Measurements from ENCODE around the gene SHC4. TPM values are rescaled to one million over a fixed set of nuclear protein-coding genes. Genes with fewer than 3 reads are reported as not detected.

SHC4 gene
- total and polyA plus RNA-seq, 2 experiments from 2014 or later: 0.43 to 0.45 TPM

DNA sequence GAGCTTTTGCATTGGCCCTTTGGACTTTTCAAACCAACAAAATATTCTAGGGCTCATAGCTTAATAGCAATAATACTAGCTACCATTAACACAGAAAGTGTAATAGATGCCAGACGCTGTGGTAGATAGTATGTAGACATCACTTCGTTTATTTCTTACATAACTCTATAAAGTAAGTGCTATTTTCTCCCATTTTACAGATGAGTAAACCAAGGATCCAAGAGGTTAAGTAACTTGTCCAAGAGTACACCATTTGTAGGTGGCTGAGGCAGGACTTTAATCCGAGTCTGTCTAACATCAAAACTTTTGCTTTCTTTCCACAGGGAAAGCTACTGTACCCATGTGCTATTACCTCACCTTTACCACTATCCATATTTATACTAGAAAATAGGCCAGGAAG, 73.8 kb downstream of the SHC4 start:
- peak overlapping the region; percentile 83 for H3K27ac ChIP-seq
- in situ Hi-C loops (cut with MboI): no loop called here
- 79 to 80% methylated on average over 3 of the region's 3 CpGs for WGBS, 2 experiments (ENCODE audit: low coverage in 1 of 2, low lambda C conversion rate in 2 of 2, missing lambda C conversion rate in 2 of 2)

DNA sequence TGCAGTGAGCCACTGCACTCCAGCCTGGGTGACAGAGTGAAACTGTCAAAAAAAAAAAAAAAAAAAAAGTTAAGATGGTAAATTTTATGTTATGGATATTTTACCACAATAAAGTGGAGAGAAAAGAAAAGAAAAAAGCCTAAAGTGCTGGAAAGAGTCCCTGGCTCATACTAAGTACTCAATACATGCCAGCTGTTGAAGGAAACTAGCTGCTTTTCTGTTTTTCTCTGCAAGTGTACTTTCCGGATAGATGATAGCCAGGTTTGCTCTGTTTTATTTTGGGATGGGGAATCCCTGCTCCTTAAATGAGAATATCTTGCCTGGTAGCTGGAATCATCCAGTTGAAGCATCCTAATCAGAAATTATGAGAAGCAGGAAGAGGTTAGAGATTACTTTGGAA, 74.9 kb downstream of the SHC4 start:
- Histone ChIP-seq H3K9me3 (ENCODE audit: low read depth) (no peaks in the 10 kb centered on the region), H4K20me1 (ENCODE audit: insufficient read depth) (no peaks in the 10 kb centered on the region), H3K4me1 (ENCODE audit: insufficient read depth) (peaks cover 28% of the 10 kb centered on the region), H3K4me3 (peak overlapping the region; percentile 29), H2AFZ (peak overlapping the region; percentile 73), H3K4me2 (ENCODE audit: unreplicated experiment) (peak overlapping the region; percentile 59), H3K27me3 (replicated peaks; ENCODE audit: insufficient read depth) (no peaks in the 10 kb centered on the region), H3K36me3 (ENCODE audit: low read depth) (no peaks in the 10 kb centered on the region), H3K27ac (peak overlapping the region; percentile 83), H3K9ac (peak overlapping the region; percentile 44), H3F3A (ENCODE audit: insufficient read depth) (peaks cover 31% of the 10 kb centered on the region), H3K79me2 (ENCODE audit: insufficient read depth) (no peaks in the 10 kb centered on the region), H3K9me2 (ENCODE audit: insufficient read depth) (no peaks in the 10 kb centered on the region)
- in situ Hi-C loops (cut with MboI): no loop called here
- DNase-seq: peak; percentile 62
- WGBS, 2 experiments (ENCODE audit: low coverage in 1 of 2, low lambda C conversion rate in 2 of 2, missing lambda C conversion rate in 2 of 2): 29% methylated on average over 1 of the region's 1 CpG
- TF ChIP-seq EZH2 (IDR thresholded peaks at IDR 0.05; ENCODE audit: insufficient read depth, poor library complexity, severe bottlenecking) (no peak), EZH2phosphoT487 (IDR thresholded peaks at IDR 0.05; ENCODE audit: insufficient read depth, low read depth) (no peak)

More for the DNA sequence above, 73.8 kb downstream of the SHC4 start:
- Histone ChIP-seq H3K4me2 (ENCODE audit: unreplicated experiment) (no peak overlapping the region), H3K9ac (no peak overlapping the region), H4K20me1 (ENCODE audit: insufficient read depth) (no peaks in the 10 kb centered on the region), H2AFZ (peak overlapping the region; percentile 73), H3K9me2 (ENCODE audit: insufficient read depth) (no peaks in the 10 kb centered on the region), H3K27me3 (replicated peaks; ENCODE audit: insufficient read depth) (no peaks in the 10 kb centered on the region), H3K4me3 (no peak overlapping the region), H3F3A (ENCODE audit: insufficient read depth) (peaks cover 31% of the 10 kb centered on the region), H3K9me3 (ENCODE audit: low read depth) (no peaks in the 10 kb centered on the region), H3K4me1 (ENCODE audit: insufficient read depth) (peaks cover 28% of the 10 kb centered on the region), H3K79me2 (ENCODE audit: insufficient read depth) (no peaks in the 10 kb centered on the region), H3K36me3 (ENCODE audit: low read depth) (no peaks in the 10 kb centered on the region)
- TF ChIP-seq EZH2phosphoT487 (IDR thresholded peaks at IDR 0.05; ENCODE audit: insufficient read depth, low read depth) (no peak), EZH2 (IDR thresholded peaks at IDR 0.05; ENCODE audit: insufficient read depth, poor library complexity, severe bottlenecking) (no peak)
- no peak for DNase-seq

DNA sequence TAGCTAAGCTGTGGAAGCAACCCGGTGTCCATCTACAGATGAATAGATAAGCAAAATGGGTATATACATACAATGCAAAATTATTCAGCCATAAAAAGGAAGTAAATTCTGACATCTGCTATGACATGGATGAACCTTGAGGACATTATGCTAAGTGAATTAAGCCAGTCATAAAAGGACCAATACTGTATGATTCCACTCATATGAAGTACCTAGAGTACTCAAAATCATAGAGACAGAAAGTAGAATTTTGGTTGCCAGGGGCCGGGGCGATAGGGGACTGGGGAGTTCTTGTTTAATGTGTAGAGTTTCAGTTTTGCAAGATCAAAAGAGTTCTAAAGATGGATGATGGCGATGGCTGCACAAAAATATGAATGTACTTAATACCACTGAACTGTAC, 75.5 kb downstream of the SHC4 start:
- 0 out of 2 replicates have a peak overlapping the region, but pooled peaks have one; percentile 17 for H2AFZ ChIP-seq
- TF ChIP-seq EZH2phosphoT487 (IDR thresholded peaks at IDR 0.05; ENCODE audit: insufficient read depth, low read depth) (no peak), EZH2 (IDR thresholded peaks at IDR 0.05; ENCODE audit: insufficient read depth, poor library complexity, severe bottlenecking) (no peak)
- H3K79me2 ChIP-seq (ENCODE audit: insufficient read depth): no peaks in the 10 kb centered on the region
- no peak for DNase-seq
- H3K9ac ChIP-seq: peak overlapping the region; percentile 44; the same call in 1 of the 2 replicates
- H3K9me3 ChIP-seq (ENCODE audit: low read depth): no peaks in the 10 kb centered on the region
- H3K27ac ChIP-seq: peak overlapping the region; percentile 83
- H3K4me2 ChIP-seq (ENCODE audit: unreplicated experiment): no peak overlapping the region
- WGBS, 2 experiments (ENCODE audit: low coverage in 1 of 2, low lambda C conversion rate in 2 of 2, missing lambda C conversion rate in 2 of 2): 91% methylated on average over 4 of the region's 4 CpGs
- H3K36me3 ChIP-seq (ENCODE audit: low read depth): no peaks in the 10 kb centered on the region
- H3K9me2 ChIP-seq (ENCODE audit: insufficient read depth): no peaks in the 10 kb centered on the region
- H4K20me1 ChIP-seq (ENCODE audit: insufficient read depth): no peaks in the 10 kb centered on the region
- in situ Hi-C loops (cut with MboI): no loop called here
- H3F3A ChIP-seq (ENCODE audit: insufficient read depth): peaks cover 31% of the 10 kb centered on the region
- H3K27me3 ChIP-seq (replicated peaks; ENCODE audit: insufficient read depth): no peaks in the 10 kb centered on the region
- no peak overlapping the region for H3K4me3 ChIP-seq
- peaks cover 28% of the 10 kb centered on the region for H3K4me1 ChIP-seq (ENCODE audit: insufficient read depth)

DNA sequence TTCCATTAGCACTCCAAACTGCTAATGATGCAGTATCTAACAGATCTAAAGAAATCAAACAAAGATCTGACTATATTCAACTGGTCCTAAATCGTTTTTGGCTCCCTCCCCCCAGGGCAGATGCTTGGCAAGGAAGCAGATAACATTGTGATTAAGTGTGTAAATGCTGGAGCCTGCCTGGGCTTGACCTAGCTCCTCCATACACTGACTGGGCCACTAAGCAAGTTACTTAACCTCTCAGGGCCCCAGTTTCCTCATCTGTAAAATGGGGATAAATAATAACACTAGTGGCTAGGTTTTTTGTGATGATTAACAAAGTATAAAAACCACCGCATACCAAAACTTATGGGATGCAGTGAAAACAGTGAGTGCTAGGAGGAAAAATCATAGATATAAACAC, 76.6 kb downstream of the SHC4 start:
- Histone ChIP-seq H3K79me2 (ENCODE audit: insufficient read depth) (no peaks in the 10 kb centered on the region), H4K20me1 (ENCODE audit: insufficient read depth) (no peaks in the 10 kb centered on the region), H3F3A (ENCODE audit: insufficient read depth) (peaks cover 31% of the 10 kb centered on the region), H3K36me3 (ENCODE audit: low read depth) (no peaks in the 10 kb centered on the region), H3K27ac (no peak overlapping the region), H3K4me3 (no peak overlapping the region), H3K9ac (no peak overlapping the region), H3K4me1 (ENCODE audit: insufficient read depth) (peaks cover 28% of the 10 kb centered on the region), H3K4me2 (ENCODE audit: unreplicated experiment) (peak overlapping the region; percentile 33), H2AFZ (no peak overlapping the region), H3K27me3 (replicated peaks; ENCODE audit: insufficient read depth) (no peaks in the 10 kb centered on the region), H3K9me3 (ENCODE audit: low read depth) (no peaks in the 10 kb centered on the region), H3K9me2 (ENCODE audit: insufficient read depth) (no peaks in the 10 kb centered on the region)
- TF ChIP-seq EZH2phosphoT487 (IDR thresholded peaks at IDR 0.05; ENCODE audit: insufficient read depth, low read depth) (no peak), EZH2 (IDR thresholded peaks at IDR 0.05; ENCODE audit: insufficient read depth, poor library complexity, severe bottlenecking) (no peak)
- WGBS, 2 experiments (ENCODE audit: low coverage in 1 of 2, low lambda C conversion rate in 2 of 2, missing lambda C conversion rate in 2 of 2): 50 to 52% methylated on average over 2 of the region's 2 CpGs
- in situ Hi-C loops (cut with MboI): no loop called here
- no peak for DNase-seq

DNA sequence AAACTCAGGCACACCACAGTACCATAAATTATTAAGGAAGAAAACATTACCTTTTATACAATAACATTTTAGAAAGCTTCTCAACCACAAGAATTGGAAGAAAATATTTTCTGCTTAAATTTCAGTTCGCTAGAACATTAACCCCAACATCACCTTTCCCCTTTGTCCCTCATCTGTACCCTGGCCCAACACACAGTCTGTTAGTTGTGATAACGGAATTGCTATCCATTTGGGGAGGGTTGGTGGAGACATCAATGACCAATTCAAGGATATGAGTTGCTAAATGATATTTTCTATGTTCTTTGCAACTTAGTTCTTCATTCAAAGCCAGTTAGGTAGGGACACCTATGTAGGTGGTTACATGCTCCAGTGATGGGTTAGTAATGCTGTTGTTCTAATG, 80.0 kb downstream of the SHC4 start:
- TF ChIP-seq EZH2phosphoT487 (IDR thresholded peaks at IDR 0.05; ENCODE audit: insufficient read depth, low read depth) (no peak), EZH2 (IDR thresholded peaks at IDR 0.05; ENCODE audit: insufficient read depth, poor library complexity, severe bottlenecking) (no peak)
- H3K36me3 ChIP-seq (ENCODE audit: low read depth): peaks cover 6% of the 10 kb centered on the region; the same call in 1 of the 2 replicates
- no peaks in the 10 kb centered on the region for H3K9me3 ChIP-seq (ENCODE audit: low read depth)
- H4K20me1 ChIP-seq (ENCODE audit: insufficient read depth): peaks cover 8% of the 10 kb centered on the region; the same call in 1 of the 2 replicates
- no peak overlapping the region for H3K27ac ChIP-seq
- 95 to 97% methylated on average over 2 of the region's 2 CpGs for WGBS, 2 experiments (ENCODE audit: low coverage in 1 of 2, low lambda C conversion rate in 2 of 2, missing lambda C conversion rate in 2 of 2)
- H3K4me2 ChIP-seq (ENCODE audit: unreplicated experiment): no peak overlapping the region
- no peaks in the 10 kb centered on the region for H3K9me2 ChIP-seq (ENCODE audit: insufficient read depth)
- H3F3A ChIP-seq (ENCODE audit: insufficient read depth): peaks cover 41% of the 10 kb centered on the region
- H3K4me3 ChIP-seq: no peak overlapping the region
- DNase-seq: no peak
- no peaks in the 10 kb centered on the region for H3K27me3 ChIP-seq (replicated peaks; ENCODE audit: insufficient read depth)
- peaks cover 25% of the 10 kb centered on the region for H3K79me2 ChIP-seq (ENCODE audit: insufficient read depth)
- H2AFZ ChIP-seq: no peak overlapping the region
- in situ Hi-C loops (cut with MboI): no loop called here
- no peak overlapping the region for H3K9ac ChIP-seq
- H3K4me1 ChIP-seq (ENCODE audit: insufficient read depth): peaks cover 35% of the 10 kb centered on the region

All from GM23248 (cell line).